ENCODE measurements around the gene UBE2L5.

DNA sequence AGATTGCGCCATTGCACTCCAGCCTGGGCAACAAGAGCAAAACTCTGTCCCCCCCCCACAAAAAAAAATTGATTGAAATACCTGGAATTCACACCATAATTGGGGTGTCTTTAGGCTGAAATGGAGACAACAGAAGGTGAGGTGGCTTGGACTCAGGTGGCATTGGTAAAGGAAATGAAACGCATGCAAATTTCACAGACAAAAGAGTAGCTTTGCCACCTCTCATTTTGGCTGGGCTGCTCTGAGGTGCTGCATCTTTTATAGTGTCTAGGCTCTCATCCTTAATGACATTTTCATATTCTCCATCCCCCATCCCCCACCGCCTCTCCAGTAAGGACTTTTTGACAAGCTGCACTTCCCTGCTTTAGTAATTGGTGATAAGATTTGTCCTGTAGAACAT, 6.9 kb downstream of the UBE2L5 start:
- TF ChIP-seq, protein P1, sequence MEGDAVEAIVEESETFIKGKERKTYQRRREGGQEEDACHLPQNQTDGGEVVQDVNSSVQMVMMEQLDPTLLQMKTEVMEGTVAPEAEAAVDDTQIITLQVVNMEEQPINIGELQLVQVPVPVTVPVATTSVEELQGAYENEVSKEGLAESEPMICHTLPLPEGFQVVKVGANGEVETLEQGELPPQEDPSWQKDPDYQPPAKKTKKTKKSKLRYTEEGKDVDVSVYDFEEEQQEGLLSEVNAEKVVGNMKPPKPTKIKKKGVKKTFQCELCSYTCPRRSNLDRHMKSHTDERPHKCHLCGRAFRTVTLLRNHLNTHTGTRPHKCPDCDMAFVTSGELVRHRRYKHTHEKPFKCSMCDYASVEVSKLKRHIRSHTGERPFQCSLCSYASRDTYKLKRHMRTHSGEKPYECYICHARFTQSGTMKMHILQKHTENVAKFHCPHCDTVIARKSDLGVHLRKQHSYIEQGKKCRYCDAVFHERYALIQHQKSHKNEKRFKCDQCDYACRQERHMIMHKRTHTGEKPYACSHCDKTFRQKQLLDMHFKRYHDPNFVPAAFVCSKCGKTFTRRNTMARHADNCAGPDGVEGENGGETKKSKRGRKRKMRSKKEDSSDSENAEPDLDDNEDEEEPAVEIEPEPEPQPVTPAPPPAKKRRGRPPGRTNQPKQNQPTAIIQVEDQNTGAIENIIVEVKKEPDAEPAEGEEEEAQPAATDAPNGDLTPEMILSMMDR (IDR thresholded peaks at IDR 0.05) = no peak
- no peak for TF ChIP-seq POLR2A (IDR thresholded peaks at IDR 0.05)
